VCaP (cell line): ENCODE measurements around the gene CDC45.
"Not testable (repeated sequence)": the region's sequence is repeated elsewhere in the genome, so short reads cannot be mapped to it uniquely, and the experiment has no call there.

Experiments
- H3K27ac ChIP-seq: fragments of 450-650 bp; 2 replicates; pipeline ENCODE4 v1.5.1; 2017
- CTCF ChIP-seq: fragments of 450-650 bp; conservative IDR thresholded peaks from 2 replicates; pipeline ENCODE4 v1.5.1; 2017; ENCODE audit warnings: mild to moderate bottlenecking, moderate library complexity

CDC45 gene

GRCh38 chr22:19434829-19435580 lies 44.7 kb upstream of the CDC45 start:
- no peak for TF ChIP-seq CTCF

DNA sequence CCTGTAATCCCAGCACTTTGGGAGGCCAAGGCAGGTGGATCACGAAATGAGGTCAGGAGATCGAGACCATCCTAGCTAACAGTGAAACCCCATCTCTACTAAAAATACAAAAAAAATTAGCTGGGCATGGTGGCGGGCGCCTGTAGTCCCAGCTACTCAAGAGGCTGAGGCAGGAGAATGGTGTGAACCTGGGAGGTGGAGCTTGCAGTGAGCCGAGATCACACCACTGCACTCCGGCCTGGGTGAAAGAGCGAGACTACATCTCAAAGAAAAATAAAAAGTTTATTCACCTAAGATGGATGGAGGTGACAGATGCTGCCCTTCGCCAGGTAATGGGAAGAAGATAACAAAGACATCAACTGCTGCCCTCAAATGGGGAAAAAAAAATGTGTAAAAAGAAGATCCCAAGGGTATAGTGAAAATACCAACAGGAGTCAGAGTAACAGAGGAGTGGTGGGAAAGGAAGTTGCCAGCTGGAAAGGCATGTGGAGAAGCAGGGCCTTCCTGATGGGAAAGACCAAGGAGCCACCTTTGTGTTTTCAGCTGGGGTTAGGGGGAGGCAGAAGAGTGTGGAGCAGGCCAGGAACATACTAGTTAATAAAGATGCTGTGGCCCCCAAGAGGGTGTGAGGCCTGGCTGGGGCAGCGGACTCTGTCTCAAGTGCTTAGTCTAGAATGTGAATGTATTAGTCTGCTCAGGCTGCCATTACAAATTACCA lies 43.1 kb upstream of the CDC45 start:
- H3K27ac ChIP-seq, result not testable (repeated sequence)

More at GRCh38 chr22:19434829-19435580, 44.7 kb upstream of the CDC45 start:
- H3K27ac ChIP-seq, result no peak overlapping the region

DNA sequence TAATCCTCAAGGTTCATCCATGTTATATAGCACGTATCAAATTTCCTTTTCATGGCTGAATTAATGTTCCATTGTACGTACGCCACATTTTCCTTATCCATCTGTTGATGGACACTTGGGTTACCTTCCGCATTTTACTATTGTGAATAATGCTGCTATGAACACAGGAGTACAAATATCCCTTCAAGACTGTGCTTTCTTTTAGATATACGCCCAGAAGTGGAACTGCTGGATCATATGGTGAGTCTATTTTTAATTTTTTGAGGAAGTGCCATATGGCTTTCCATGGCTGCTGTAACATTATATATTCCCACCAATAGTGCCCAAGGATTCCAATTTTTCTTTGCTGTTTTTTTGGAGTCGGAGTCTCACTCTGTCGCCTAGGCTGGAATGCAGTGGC lies 41.4 kb upstream of the CDC45 start:
- no peak overlapping the region for H3K27ac ChIP-seq

DNA sequence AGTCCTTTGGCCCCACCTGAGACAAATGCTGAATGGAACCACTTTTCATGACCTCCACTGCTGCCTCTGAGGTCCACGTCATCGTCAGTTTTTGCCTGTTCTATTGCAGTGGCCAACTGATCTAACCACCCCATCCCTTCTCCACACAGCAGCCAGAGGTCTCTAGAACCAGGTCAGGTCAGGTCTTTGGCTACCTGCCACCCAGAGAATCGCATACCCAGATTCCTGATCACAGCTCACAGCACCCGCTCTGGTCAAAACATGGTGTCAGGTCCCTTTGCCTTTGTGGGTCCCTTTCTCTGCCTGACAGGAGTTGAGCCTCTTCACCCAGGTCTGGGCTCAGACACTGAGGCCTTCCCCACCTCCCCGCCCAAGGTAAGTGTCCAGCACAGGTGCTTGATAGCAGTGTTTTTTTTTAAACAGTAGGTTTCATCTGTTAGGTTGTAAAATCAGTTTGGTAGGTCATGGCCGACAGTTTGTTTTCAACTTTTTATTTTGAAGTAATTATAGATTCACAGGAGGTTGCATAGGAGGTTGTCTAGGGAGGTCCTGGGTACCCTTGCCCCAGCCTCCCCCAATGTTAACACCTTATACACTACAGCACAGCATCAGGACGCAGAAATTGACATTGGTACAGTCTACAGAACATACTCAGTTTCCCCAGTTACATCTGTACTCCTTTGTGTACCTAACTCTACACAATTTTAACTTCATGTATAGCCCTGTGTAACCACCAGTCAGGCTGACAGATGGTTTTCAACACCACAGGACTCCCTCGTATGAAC lies 39.1 kb upstream of the CDC45 start:
- no peak overlapping the region for H3K27ac ChIP-seq

More for the DNA sequence above, 41.4 kb upstream of the CDC45 start:
- TF ChIP-seq CTCF, result no peak

GRCh38 chr22:19442166-19442565 lies 37.6 kb upstream of the CDC45 start:
- no peak overlapping the region for H3K27ac ChIP-seq
- TF ChIP-seq CTCF, result no peak

More for the DNA sequence above, 39.1 kb upstream of the CDC45 start:
- TF ChIP-seq CTCF, result no peak

GRCh38 chr22:19443544-19444211 lies 36.0 kb upstream of the CDC45 start:
- no peak overlapping the region for H3K27ac ChIP-seq
- no peak for TF ChIP-seq CTCF

GRCh38 chr22:19445279-19445982 lies 34.3 kb upstream of the CDC45 start:
- H3K27ac ChIP-seq, result peak overlapping the region; percentile 95
